ENCODE data around the gene BAZ1A.

- TF ChIP-seq CTCF (conservative IDR thresholded peaks at IDR 0.05; ENCODE audit: low read depth in 2 of 2) = no peak
- TF ChIP-seq POLR2AphosphoS5 (IDR thresholded peaks at IDR 0.05; ENCODE audit: low read depth) = no peak
- TF ChIP-seq EZH2 (IDR thresholded peaks at IDR 0.05; ENCODE audit: low read depth, unreplicated experiment) = no peak
- no peak for TF ChIP-seq REST (IDR thresholded peaks at IDR 0.05; ENCODE audit: unreplicated experiment)
- TF ChIP-seq EZH2phosphoT487 (IDR thresholded peaks at IDR 0.05; ENCODE audit: unreplicated experiment) = no peak
Measured at GRCh38 chr14:34770901-34771300, 104.3 kb downstream of the BAZ1A start.
